ENCODE measurements around the gene ISOC2. TPM values are rescaled to one million over a fixed set of nuclear protein-coding genes. Genes with fewer than 3 reads are reported as not detected.
"Not testable (repeated sequence)": the region's sequence is repeated elsewhere in the genome, so short reads cannot be mapped to it uniquely, and the experiment has no call there.

Gene ISOC2
- total RNA-seq, 1 donor from 2014 or later = 33.2 TPM

GRCh38 chr19:55449469-55449868, 12.0 kb downstream of the ISOC2 start:
- DNase-seq (ENCODE audit: low read depth) = no peak
- Histone ChIP-seq H3K27me3 (ENCODE audit: control insufficient read depth, insufficient read depth, low read length) (peaks cover 15% of the 10 kb centered on the region), H3K4me3 (ENCODE audit: low read depth, low read length) (no peak overlapping the region), H3K36me3 (ENCODE audit: control insufficient read depth, insufficient read depth, low read length) (no peaks in the 10 kb centered on the region)
- no peak for TF ChIP-seq CTCF (IDR thresholded peaks at IDR 0.05; ENCODE audit: insufficient read depth, low read length, severe bottlenecking)
- FAIRE-seq = no peak

DNA sequence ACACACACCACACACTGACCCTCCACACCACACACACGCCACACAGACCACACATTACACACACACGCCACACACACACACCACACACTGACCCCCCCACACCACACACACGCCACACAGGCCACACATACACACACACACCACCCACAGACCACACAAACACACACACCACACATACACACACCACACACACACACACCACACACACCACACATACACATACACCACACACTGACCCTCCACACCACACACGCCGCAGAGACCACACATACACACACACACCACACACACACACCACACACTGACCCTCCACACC, 13.3 kb downstream of the ISOC2 start:
- not testable (repeated sequence) for DNase-seq (ENCODE audit: low read depth); H3K4me3 ChIP-seq (ENCODE audit: low read depth, low read length); FAIRE-seq; H3K36me3 ChIP-seq (ENCODE audit: control insufficient read depth, insufficient read depth, low read length)
- H3K27me3 ChIP-seq (ENCODE audit: control insufficient read depth, insufficient read depth, low read length) = peaks cover 24% of the 10 kb centered on the region

DNA sequence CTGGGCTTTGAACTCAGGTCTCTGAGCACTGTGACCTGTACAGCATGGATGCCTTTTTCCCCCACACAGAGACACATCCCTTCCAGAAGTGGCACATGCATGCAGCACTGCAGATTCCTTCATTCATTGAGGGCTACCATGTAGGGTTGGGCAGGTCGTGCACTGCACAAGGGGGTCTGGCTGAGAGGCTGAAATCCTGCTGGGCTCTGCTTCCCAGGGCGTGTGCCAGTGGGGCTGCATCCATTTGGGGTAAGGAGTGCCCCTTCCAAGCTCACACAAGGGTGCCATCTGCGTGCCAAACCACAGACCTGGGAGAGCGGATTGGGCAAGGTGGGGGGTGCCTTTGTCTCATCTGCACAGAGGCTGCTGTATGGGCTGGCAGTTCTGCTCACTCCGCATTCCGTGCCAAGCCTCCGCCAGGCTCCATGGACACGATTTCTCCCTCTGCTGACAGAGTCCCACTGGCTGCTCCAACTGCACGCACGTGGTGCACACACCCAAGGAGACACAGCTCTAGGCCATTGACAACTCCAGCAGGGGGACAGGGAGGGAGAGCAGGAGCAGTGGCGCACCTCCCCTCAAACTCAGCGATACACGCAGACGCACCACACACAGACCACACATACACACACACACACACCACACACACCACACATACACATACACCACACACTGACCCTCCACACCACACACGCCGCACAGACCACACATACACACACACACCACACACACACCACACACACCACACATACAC, 13.8 kb downstream of the ISOC2 start:
- peaks cover 25% of the 10 kb centered on the region for H3K27me3 ChIP-seq (ENCODE audit: control insufficient read depth, insufficient read depth, low read length)
- H3K4me3 ChIP-seq (ENCODE audit: low read depth, low read length) = no peak overlapping the region
- FAIRE-seq = peak; percentile 89
- H3K36me3 ChIP-seq (ENCODE audit: control insufficient read depth, insufficient read depth, low read length) = no peaks in the 10 kb centered on the region
- TF ChIP-seq CTCF (IDR thresholded peaks at IDR 0.05; ENCODE audit: insufficient read depth, low read length, severe bottlenecking) = peak; percentile 15
- peak; percentile 50 for DNase-seq (ENCODE audit: low read depth)

- DNase-seq (ENCODE audit: low read depth) (peak; percentile 98), FAIRE-seq (no peak)
- Histone ChIP-seq H3K4me3 (ENCODE audit: low read depth, low read length) (no peak overlapping the region), H3K36me3 (ENCODE audit: control insufficient read depth, insufficient read depth, low read length) (no peaks in the 10 kb centered on the region), H3K27me3 (ENCODE audit: control insufficient read depth, insufficient read depth, low read length) (peaks cover 28% of the 10 kb centered on the region)
- no peak for TF ChIP-seq CTCF (IDR thresholded peaks at IDR 0.05; ENCODE audit: insufficient read depth, low read length, severe bottlenecking)
Measured at GRCh38 chr19:55446060-55446459, 15.4 kb downstream of the ISOC2 start.

DNA sequence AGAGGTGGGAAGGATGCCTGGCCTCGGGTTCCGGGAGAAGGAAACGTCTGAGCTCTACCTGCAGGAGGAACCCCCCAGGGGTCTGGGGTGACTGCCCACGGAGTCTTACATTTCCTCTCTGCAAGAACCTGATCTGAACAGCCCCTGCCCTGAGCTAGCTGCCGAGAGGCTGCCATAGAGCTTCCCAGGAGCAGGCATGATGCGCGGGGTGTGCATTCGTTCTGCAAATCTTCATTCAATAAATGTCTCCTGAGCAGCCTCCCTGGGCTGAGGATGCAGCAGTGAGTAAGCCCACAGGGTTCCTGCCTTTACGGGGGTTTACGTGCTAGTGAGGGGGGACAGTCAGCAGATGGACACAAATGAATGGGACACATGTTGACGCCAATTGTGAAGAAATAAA, 16.8 kb downstream of the ISOC2 start:
- Histone ChIP-seq H3K36me3 (ENCODE audit: control insufficient read depth, insufficient read depth, low read length) (no peaks in the 10 kb centered on the region), H3K4me3 (ENCODE audit: low read depth, low read length) (no peak overlapping the region), H3K27me3 (ENCODE audit: control insufficient read depth, insufficient read depth, low read length) (peaks cover 32% of the 10 kb centered on the region)
- FAIRE-seq (no peak), DNase-seq (ENCODE audit: low read depth) (no peak)
- TF ChIP-seq CTCF (IDR thresholded peaks at IDR 0.05; ENCODE audit: insufficient read depth, low read length, severe bottlenecking) = no peak

DNA sequence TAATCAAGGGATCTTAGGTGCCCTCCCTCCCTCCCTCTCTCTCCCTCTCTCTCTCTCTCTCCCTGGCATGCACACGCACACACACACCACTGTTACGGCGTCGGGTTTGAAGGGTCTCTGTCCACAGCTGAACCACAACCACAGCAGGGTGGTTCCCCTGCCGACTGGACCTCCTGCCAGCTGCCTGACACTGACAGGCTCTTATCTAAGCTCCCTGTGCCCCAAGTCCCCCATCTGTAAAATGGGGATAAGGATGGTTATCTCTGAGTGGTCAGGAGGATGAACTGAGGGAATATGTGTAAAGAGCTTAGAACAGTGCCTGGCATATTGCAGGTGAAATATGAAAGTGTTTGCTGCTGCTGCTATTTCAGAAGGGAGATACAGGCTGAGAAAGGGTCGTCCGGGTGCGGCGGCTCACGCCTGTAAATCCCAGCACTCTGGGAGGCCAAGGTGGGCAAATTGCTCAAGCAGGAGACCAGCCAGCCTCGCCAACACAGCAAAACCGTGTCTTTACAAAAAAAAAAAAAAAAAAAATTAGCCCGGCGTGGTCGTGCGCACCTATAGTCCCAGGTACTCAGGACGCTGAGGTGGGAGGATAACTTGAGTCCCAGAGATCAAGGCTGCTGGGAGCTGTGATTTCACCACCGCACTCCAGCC, 17.5 kb downstream of the ISOC2 start:
- no peaks in the 10 kb centered on the region for H3K36me3 ChIP-seq (ENCODE audit: control insufficient read depth, insufficient read depth, low read length)
- no peak overlapping the region for H3K4me3 ChIP-seq (ENCODE audit: low read depth, low read length)
- DNase-seq (ENCODE audit: low read depth) (no peak), FAIRE-seq (no peak)
- H3K27me3 ChIP-seq (ENCODE audit: control insufficient read depth, insufficient read depth, low read length) = peaks cover 30% of the 10 kb centered on the region
- no peak for TF ChIP-seq CTCF (IDR thresholded peaks at IDR 0.05; ENCODE audit: insufficient read depth, low read length, severe bottlenecking)
